NOMO-1 (cell line): ENCODE measurements around the gene SRRM5.

ENCODE experiments used
- DNase-seq, 2 experiments: peaks; one replicate each; lab custom pipeline; 2025; ENCODE audit not compliant: unreplicated experiment in 2 of 2; lab: John Stamatoyannopoulos, UW

SRRM5 gene

GRCh38 chr19:43662487-43662886 is 50.6 kb downstream of the SRRM5 start:
- DNase-seq: no peak

DNA sequence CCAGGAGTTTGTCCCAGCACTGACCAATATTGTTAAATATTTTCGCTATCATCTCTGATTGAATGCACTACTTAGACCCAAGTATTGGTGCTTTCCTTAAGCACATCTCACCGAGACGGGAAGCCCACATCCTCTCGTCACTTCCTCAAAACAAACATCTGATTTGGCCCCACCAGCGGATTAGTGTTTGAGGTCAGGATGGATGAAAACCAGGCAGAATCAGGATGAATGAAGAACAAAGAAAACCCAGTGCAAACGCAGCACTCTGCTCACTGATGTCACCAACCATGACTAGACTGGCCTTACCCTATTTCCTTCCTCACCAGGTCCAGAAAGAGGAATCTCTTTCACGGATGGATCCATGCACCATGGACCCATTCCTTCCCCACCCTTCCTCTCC is 52.1 kb downstream of the SRRM5 start:
- peak in 1 of 2 experiments; percentile 22 for DNase-seq
